Measurements from ENCODE around the gene KLF13. TPM values are rescaled to one million over a fixed set of nuclear protein-coding genes. Genes with fewer than 3 reads are reported as not detected.

KLF13 gene
- polyA plus RNA-seq, 2 of the 4 experiments (the other 2 are of a cell fraction) = 53.5 TPM

- Histone ChIP-seq H3K4me2 (no peak overlapping the region), H3K9me3 (peaks cover 4% of the 10 kb centered on the region; the same call in 1 of the 3 replicates), H3K4me1 (peaks cover 8% of the 10 kb centered on the region), H3K4me3 (no peak overlapping the region), H3K27ac (no peak overlapping the region)
- 93% methylated on average over 11 of the region's 11 CpGs for WGBS (ENCODE audit: missing lambda C conversion rate)
- no peak for FAIRE-seq
- POLR2A ChIA-PET = no interaction called here
- TF ChIP-seq KDM1A (IDR thresholded peaks at IDR 0.05; ENCODE audit: low read depth) (no peak), ATOH8 (CRISPR knock-in tag; IDR thresholded peaks at IDR 0.05; ENCODE audit: low read depth) (no peak), POLR2AphosphoS2 (conservative IDR thresholded peaks at IDR 0.05; ENCODE audit: low read length) (no peak), NPAS2 (CRISPR knock-in tag; IDR thresholded peaks at IDR 0.05; ENCODE audit: borderline replicate concordance) (no peak), NR3C1 (IDR thresholded peaks at IDR 0.05) (no peak)
- no peak for DNase-seq (ENCODE audit: low read depth in 1 of 2, low spot score in 1 of 2)
- ATAC-seq = no peak
- CTCF ChIA-PET = interaction anchor here (0.9 to 2.3 kb wide), 8 partner anchors 9 to 123 kb away, joined by 3 to 10 read pairs (median 4); no protein-coding TSS in a partner anchor
Measured at GRCh38 chr15:31367021-31367729, 40.5 kb downstream of the KLF13 start.

- no peak for DNase-seq (ENCODE audit: low read depth in 1 of 2, low spot score in 1 of 2)
- TF ChIP-seq BHLHE40 (IDR thresholded peaks at IDR 0.05; ENCODE audit: low read depth, low read length) = no peak
- TF ChIP-seq RFX5 (IDR thresholded peaks at IDR 0.05) = no peak
- TF ChIP-seq REST (IDR thresholded peaks at IDR 0.05) = no peak
- no peak for TF ChIP-seq POLR2A (IDR thresholded peaks at IDR 0.05; ENCODE audit: low read length)
- CTCF ChIA-PET = interaction anchor here (0.7 to 2.3 kb wide), 6 partner anchors 9 to 122 kb away, joined by 3 to 10 read pairs (median 3); no protein-coding TSS in a partner anchor
- Histone ChIP-seq H3K4me3 (no peak overlapping the region), H3K4me1 (peaks cover 15% of the 10 kb centered on the region), H3K9me3 (peaks cover 4% of the 10 kb centered on the region; the same call in 1 of the 3 replicates), H3K27ac (no peak overlapping the region), H3K4me2 (no peak overlapping the region)
- FAIRE-seq = no peak
- no peak for ATAC-seq
- POLR2A ChIA-PET = no interaction called here
- WGBS (ENCODE audit: missing lambda C conversion rate) = 92% methylated on average over 13 of the region's 13 CpGs
Measured at GRCh38 chr15:31367730-31368344, 41.2 kb downstream of the KLF13 start.

- ATAC-seq = no peak
Measured at GRCh38 chr15:31369727-31370126, 43.1 kb downstream of the KLF13 start.

More at GRCh38 chr15:31369727-31370126, 43.1 kb downstream of the KLF13 start:
- Histone ChIP-seq H3K9me3 (peaks cover 4% of the 10 kb centered on the region; the same call in 1 of the 3 replicates), H3K4me1 (peaks cover 18% of the 10 kb centered on the region), H3K4me2 (no peak overlapping the region), H3K27ac (no peak overlapping the region), H3K4me3 (no peak overlapping the region)
- no peak for FAIRE-seq
- 94% methylated on average over 1 of the region's 1 CpG for WGBS (ENCODE audit: missing lambda C conversion rate)
- ChIA-PET CTCF (interaction anchor here (0.6 to 1.4 kb wide), 4 partner anchors 10 to 162 kb away, joined by 3 to 5 read pairs (median 4); no protein-coding TSS in a partner anchor), POLR2A (no interaction called here)
- no peak for DNase-seq (ENCODE audit: low read depth in 1 of 2, low spot score in 1 of 2)
- no peak for TF ChIP-seq ZSCAN20 (CRISPR knock-in tag; IDR thresholded peaks at IDR 0.05)
- no peak for TF ChIP-seq TFCP2L1 (CRISPR knock-in tag; IDR thresholded peaks at IDR 0.05)
- no peak for TF ChIP-seq HOXA7 (CRISPR knock-in tag; IDR thresholded peaks at IDR 0.05)
- TF ChIP-seq CTCF (IDR thresholded peaks at IDR 0.05) = no peak
- TF ChIP-seq GATA3 (IDR thresholded peaks at IDR 0.05; ENCODE audit: borderline replicate concordance) = no peak
- TF ChIP-seq FOSB (CRISPR knock-in tag; IDR thresholded peaks at IDR 0.05) = no peak
- no peak for TF ChIP-seq ZNF302 (CRISPR knock-in tag; IDR thresholded peaks at IDR 0.05)
- no peak for TF ChIP-seq PBX3 (IDR thresholded peaks at IDR 0.05)
- no peak for TF ChIP-seq SMC3 (IDR thresholded peaks at IDR 0.05)
- no peak for TF ChIP-seq SREBF2 (IDR thresholded peaks at IDR 0.05)
- no peak for TF ChIP-seq EHF (CRISPR knock-in tag; IDR thresholded peaks at IDR 0.05)
- no peak for TF ChIP-seq EHMT2 (IDR thresholded peaks at IDR 0.05; ENCODE audit: low read depth)
- no peak for TF ChIP-seq JUNB (IDR thresholded peaks at IDR 0.05)
- no peak for TF ChIP-seq RNF2 (IDR thresholded peaks at IDR 0.05; ENCODE audit: borderline replicate concordance, low read depth)
- TF ChIP-seq HMGXB4 (CRISPR knock-in tag; IDR thresholded peaks at IDR 0.05; ENCODE audit: borderline replicate concordance) = no peak
- TF ChIP-seq POLR2AphosphoS2 (conservative IDR thresholded peaks at IDR 0.05; ENCODE audit: low read length) = no peak
- no peak for TF ChIP-seq RFX5 (IDR thresholded peaks at IDR 0.05)

Data from A549 (cell line).